Endothelial cell of umbilical vein (primary cell): ENCODE measurements around the gene NDST3. TPM values are rescaled to one million over a fixed set of nuclear protein-coding genes. Genes with fewer than 3 reads are reported as not detected.

Experiments used
- BruUV-seq: library from RNA; stranded (reverse); fragments of 400-500 nt; replicated peaks from 2 replicates; lab custom pipeline; 2021; lab: Mats Ljungman, UMichigan
- CTCF ChIA-PET: fragments of 300-600, 350-600 bp; sonication (Branson Sonifier 250); formaldehyde crosslinking; loops from one replicate; lab custom pipeline; 2021; ENCODE audit warnings: antibody characterized with exemption, inconsistent platforms; lab: Charles Lee
- POLR2A ChIA-PET: fragments of 300-600, 350-600 bp; sonication (Branson Sonifier 250); formaldehyde crosslinking; loops from one replicate; lab custom pipeline; 2021; ENCODE audit warnings: antibody characterized with exemption, inconsistent platforms; lab: Charles Lee
- DNase-seq: peaks from one replicate; pipeline ENCODE4 v3.0.0-alpha.2; 2011; ENCODE audit warnings: low read depth, low spot score
- FAIRE-seq: peaks from 2 replicates; lab custom pipeline; 2011; peaks lifted over from hg19 to GRCh38; lab: Jason Lieb, UNC
- H2AFZ ChIP-seq: 2 replicates; pipeline ENCODE4 v1.6.0; 2012; ENCODE audit warnings: low read depth, low read length, control low read depth, inconsistent platforms
- H3K27ac ChIP-seq: 2 replicates; pipeline ENCODE4 v1.5.1; 2011; ENCODE audit warnings: low read depth, mild to moderate bottlenecking, control low read depth, low read length, moderate library complexity; ENCODE audit not compliant: insufficient read depth
- H3K27me3 ChIP-seq, 2 experiments: 2 replicates each; pipeline versions ENCODE4 v1.6.0 to v1.6.1; 2011; ENCODE audit warnings: low read length in 2 of 2, mixed read lengths in 1 of 2; ENCODE audit not compliant: control insufficient read depth in 2 of 2, insufficient read depth in 2 of 2
- H3K36me3 ChIP-seq, 2 experiments: 2 replicates in 1 of 2; 3 replicates in 1 of 2; pipeline ENCODE4 v1.5.1; 2011; ENCODE audit warnings: low read length in 2 of 2, mild to moderate bottlenecking in 1 of 2, moderate library complexity in 1 of 2; ENCODE audit not compliant: control insufficient read depth in 2 of 2, insufficient read depth in 2 of 2; ENCODE audit errors: extremely low read depth in 1 of 2
- H3K4me1 ChIP-seq: 3 replicates; pipeline ENCODE4 v1.5.1; 2011; ENCODE audit warnings: mild to moderate bottlenecking, low read length; ENCODE audit not compliant: control insufficient read depth, insufficient read depth; ENCODE audit errors: extremely low read depth
- H3K4me2 ChIP-seq: 2 replicates; pipeline ENCODE4 v1.6.1; 2011; ENCODE audit warnings: low read length, control low read depth, mixed read lengths; ENCODE audit not compliant: insufficient read depth
- H3K4me3 ChIP-seq, 3 experiments: fragments of 200-600 bp in 1 of 3; sonication (generic), shearing (Covaris generic) in 1 of 3; replicated peaks in 1 of 3; 2 replicates each; pipeline ENCODE4 v1.5.1; 2011 to 2016; ENCODE audit warnings: control low read depth in 3 of 3, low read length in 3 of 3, mild to moderate bottlenecking in 2 of 3, inconsistent platforms in 1 of 3, low read depth in 1 of 3, moderate library complexity in 1 of 3; ENCODE audit not compliant: insufficient read depth in 1 of 3
- H3K79me2 ChIP-seq: 2 replicates; pipeline ENCODE4 v1.6.0; 2012; ENCODE audit warnings: low read length, inconsistent platforms; ENCODE audit not compliant: control insufficient read depth, insufficient read depth
- H3K9ac ChIP-seq: replicated peaks from 2 replicates; pipeline ENCODE3; 2011; ENCODE audit warnings: low read length, control low read depth; ENCODE audit not compliant: insufficient read depth; ENCODE audit errors: extremely low read depth
- H3K9me1 ChIP-seq: replicated peaks from 3 replicates; pipeline ENCODE4 v1.6.0; 2011; ENCODE audit warnings: mild to moderate bottlenecking, low read length; ENCODE audit not compliant: control insufficient read depth, insufficient read depth; ENCODE audit errors: extremely low read depth
- H3K9me3 ChIP-seq: replicated peaks from 2 replicates; pipeline ENCODE4 v1.5.1; 2012; ENCODE audit warnings: low read length, inconsistent platforms; ENCODE audit not compliant: control insufficient read depth, insufficient read depth
- H4K20me1 ChIP-seq: replicated peaks from 2 replicates; pipeline ENCODE3; 2011; ENCODE audit warnings: mild to moderate bottlenecking, low read length; ENCODE audit not compliant: control insufficient read depth, insufficient read depth; ENCODE audit errors: extremely low read depth
- EZH2 ChIP-seq: IDR thresholded peaks from 2 replicates; pipeline ENCODE4 v1.6.1; 2012; ENCODE audit warnings: borderline replicate concordance, low read depth, mild to moderate bottlenecking, moderate library complexity, low read length, inconsistent platforms; ENCODE audit not compliant: severe bottlenecking
- FOS ChIP-seq: IDR thresholded peaks from 2 replicates; pipeline ENCODE4 v1.6.1; 2011; ENCODE audit warnings: mild to moderate bottlenecking, low read length, moderate library complexity, borderline replicate concordance; ENCODE audit not compliant: insufficient read depth
- GATA2 ChIP-seq: IDR thresholded peaks from 2 replicates; pipeline ENCODE4 v1.7.0; 2011; ENCODE audit warnings: low read depth, mild to moderate bottlenecking, moderate library complexity, mixed read lengths, low read length; ENCODE audit not compliant: insufficient read length, insufficient read depth
- JUN ChIP-seq: IDR thresholded peaks from 2 replicates; pipeline ENCODE4 v1.6.1; 2011; ENCODE audit warnings: borderline replicate concordance, low read depth; ENCODE audit not compliant: insufficient read length, insufficient read depth
- MYC ChIP-seq: IDR thresholded peaks from one replicate; pipeline ENCODE4 v1.6.1; 2011; ENCODE audit warnings: mild to moderate bottlenecking, low read depth, low read length
- POLR2A ChIP-seq: IDR thresholded peaks from 2 replicates; pipeline ENCODE4 v1.6.1; 2012; ENCODE audit warnings: low read depth, mild to moderate bottlenecking, control low read depth, low read length
- POLR2AphosphoS5 ChIP-seq: IDR thresholded peaks from 2 replicates; pipeline ENCODE4 v1.6.1; 2012; ENCODE audit warnings: low read depth, mild to moderate bottlenecking, control low read depth, low read length, moderate library complexity; ENCODE audit not compliant: insufficient read depth
- dilution Hi-C: fragments of 300-500 bp; cut with MboI; formaldehyde crosslinking; loops from one replicate; pipeline ENCODE4 v1.15.0; 2019; ENCODE audit warnings: low sequenced_read_pairs; ENCODE audit not compliant: extremely low pct_ligation_motif_present
- intact Hi-C: fragments of 100-400 bp; cut with micrococcal nuclease; formaldehyde crosslinking; loops from one replicate; pipeline ENCODE4 v1.10.0; 2022
- polyA plus RNA-seq, 4 experiments: library from polyadenylated mRNA; depleted of rRNA in 3 of 4; stranded (reverse) in 3 of 4; unstranded in 1 of 4; fragments of >200 nt; gene quantifications; 2 replicates each; pipeline versions ENCODE4 v1.2.1 to v1.2.3, GENCODE V29; 2011 to 2012; ENCODE audit warnings: missing spikeins in 1 of 4
- total RNA-seq: library from RNA; stranded (reverse); gene quantifications from 2 replicates; pipeline ENCODE4 v1.2.3, GENCODE V29; 2021
- TF ChIP-seq, protein P1 (sequence below), 2 donors: IDR thresholded peaks; 1 replicate in 1 of 2; 2 replicates in 1 of 2; pipeline ENCODE4 v1.5.1; 2011; ENCODE audit warnings: low read length in 2 of 2, mild to moderate bottlenecking in 2 of 2, moderate library complexity in 2 of 2, control low read depth in 1 of 2, inconsistent platforms in 1 of 2, low read depth in 1 of 2; ENCODE audit not compliant: insufficient read depth in 1 of 2; ENCODE audit errors: extremely low read depth in 1 of 2
- TF ChIP-seq, protein P2 (sequence below): IDR thresholded peaks from 2 replicates; pipeline ENCODE4 v1.6.1; 2011; ENCODE audit not compliant: insufficient read depth, insufficient read length

NDST3 gene
- total and polyA plus RNA-seq, 2 donors (not counting 3 experiments of a cell fraction or from before 2014, with no cell fraction given): 0.04 TPM; not detected in 1

DNA sequence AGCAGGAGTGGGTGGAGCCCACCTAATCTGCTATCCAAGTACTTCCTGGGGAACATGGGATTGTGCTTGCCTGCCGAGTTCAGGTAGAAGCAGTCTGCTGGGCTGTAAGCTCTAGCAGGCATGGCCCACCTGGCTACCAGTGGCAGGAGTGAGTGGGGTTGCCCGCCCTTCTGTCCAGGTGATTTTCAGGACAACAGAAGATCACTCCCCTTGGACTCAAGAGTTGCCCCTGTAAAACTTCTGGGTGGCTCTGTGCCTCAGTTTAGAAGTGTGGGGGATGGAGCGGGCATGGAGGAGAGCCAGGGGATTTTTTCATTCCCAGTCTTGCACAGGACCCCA lies 43.5 kb downstream of the NDST3 start:
- H3K27me3 ChIP-seq: peaks cover 4% of the 10 kb centered on the region in 2 experiments
- no peak for TF ChIP-seq POLR2AphosphoS5
- TF ChIP-seq GATA2: no peak
- no peak for TF ChIP-seq FOS
- TF ChIP-seq, protein P1, sequence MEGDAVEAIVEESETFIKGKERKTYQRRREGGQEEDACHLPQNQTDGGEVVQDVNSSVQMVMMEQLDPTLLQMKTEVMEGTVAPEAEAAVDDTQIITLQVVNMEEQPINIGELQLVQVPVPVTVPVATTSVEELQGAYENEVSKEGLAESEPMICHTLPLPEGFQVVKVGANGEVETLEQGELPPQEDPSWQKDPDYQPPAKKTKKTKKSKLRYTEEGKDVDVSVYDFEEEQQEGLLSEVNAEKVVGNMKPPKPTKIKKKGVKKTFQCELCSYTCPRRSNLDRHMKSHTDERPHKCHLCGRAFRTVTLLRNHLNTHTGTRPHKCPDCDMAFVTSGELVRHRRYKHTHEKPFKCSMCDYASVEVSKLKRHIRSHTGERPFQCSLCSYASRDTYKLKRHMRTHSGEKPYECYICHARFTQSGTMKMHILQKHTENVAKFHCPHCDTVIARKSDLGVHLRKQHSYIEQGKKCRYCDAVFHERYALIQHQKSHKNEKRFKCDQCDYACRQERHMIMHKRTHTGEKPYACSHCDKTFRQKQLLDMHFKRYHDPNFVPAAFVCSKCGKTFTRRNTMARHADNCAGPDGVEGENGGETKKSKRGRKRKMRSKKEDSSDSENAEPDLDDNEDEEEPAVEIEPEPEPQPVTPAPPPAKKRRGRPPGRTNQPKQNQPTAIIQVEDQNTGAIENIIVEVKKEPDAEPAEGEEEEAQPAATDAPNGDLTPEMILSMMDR (IDR thresholded peaks at IDR 0.05; ENCODE audit: extremely low read depth in 1 of 2, insufficient read depth in 1 of 2, low read depth in 1 of 2, low read length in 2 of 2): no peak
- no peak for TF ChIP-seq POLR2A
- dilution Hi-C loops (no loop called here), intact Hi-C loops (loop anchor here (1.0 kb wide), 2 partner anchors 147 to 193 kb away; no protein-coding TSS in a partner anchor)
- DNase-seq (no peak), FAIRE-seq (no peak)
- CTCF ChIA-PET: interaction anchor here (1.3 to 8.0 kb wide), 3 partner anchors 35 to 192 kb away, joined by 4 to 108 read pairs (median 6); no protein-coding TSS in a partner anchor
- no peaks in the 10 kb centered on the region for H3K9me3 ChIP-seq
- H3K4me1 ChIP-seq: no peaks in the 10 kb centered on the region
- no peaks in the 10 kb centered on the region for H3K79me2 ChIP-seq
- no peaks in the 10 kb centered on the region for H3K36me3 ChIP-seq
- H3K4me2 ChIP-seq: no peak overlapping the region
- no peak overlapping the region for H3K4me3 ChIP-seq
- H2AFZ ChIP-seq: no peak overlapping the region
- no peaks in the 10 kb centered on the region for H4K20me1 ChIP-seq
- H3K27ac ChIP-seq: no peak overlapping the region
- BruUV-seq: no TSS peak
- POLR2A ChIA-PET: no interaction called here
- no peaks in the 10 kb centered on the region for H3K9me1 ChIP-seq
- H3K9ac ChIP-seq: no peak overlapping the region

DNA sequence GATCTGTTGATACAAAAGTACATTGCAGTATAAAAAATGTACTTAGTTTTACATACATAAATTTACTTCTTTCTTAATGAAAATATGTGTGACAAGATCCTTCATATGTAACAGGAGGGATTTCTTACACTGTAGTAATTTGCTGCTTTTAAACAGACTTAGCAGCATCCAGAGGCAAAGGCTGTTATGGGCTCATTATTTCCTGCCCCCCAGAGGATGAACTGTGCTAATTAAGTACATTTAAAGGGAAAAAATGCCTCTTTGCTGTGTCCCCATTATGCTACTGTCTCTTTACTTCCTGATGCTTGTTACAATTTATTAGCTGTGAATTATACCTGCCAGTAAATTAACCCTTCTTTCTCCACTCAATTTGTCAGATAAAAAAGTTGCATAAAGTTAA lies 47.1 kb downstream of the NDST3 start:
- Histone ChIP-seq H3K9me1 (no peaks in the 10 kb centered on the region), H3K4me3 (no peak overlapping the region), H3K4me1 (peaks cover 8% of the 10 kb centered on the region), H3K9me3 (no peaks in the 10 kb centered on the region), H3K27me3 (peaks cover 0 to under 1% of the 10 kb centered on the region in 2 experiments), H2AFZ (no peak overlapping the region), H3K4me2 (no peak overlapping the region), H3K36me3 (no peaks in the 10 kb centered on the region), H3K27ac (no peak overlapping the region), H3K79me2 (no peaks in the 10 kb centered on the region), H3K9ac (no peak overlapping the region), H4K20me1 (no peaks in the 10 kb centered on the region)
- ChIA-PET POLR2A (no interaction called here), CTCF (interaction anchor here (1.6 to 8.0 kb wide), 2 partner anchors 19 to 143 kb away, joined by 3 to 108 read pairs; no protein-coding TSS in a partner anchor)
- no TSS peak for BruUV-seq
- no peak for DNase-seq
- TF ChIP-seq GATA2: no peak
- no peak for TF ChIP-seq MYC
- no peak for TF ChIP-seq EZH2
- TF ChIP-seq, protein P1 (IDR thresholded peaks at IDR 0.05; ENCODE audit: extremely low read depth in 1 of 2, insufficient read depth in 1 of 2, low read depth in 1 of 2, low read length in 2 of 2): no peak
- no peak for TF ChIP-seq POLR2A
- TF ChIP-seq, protein P2, sequence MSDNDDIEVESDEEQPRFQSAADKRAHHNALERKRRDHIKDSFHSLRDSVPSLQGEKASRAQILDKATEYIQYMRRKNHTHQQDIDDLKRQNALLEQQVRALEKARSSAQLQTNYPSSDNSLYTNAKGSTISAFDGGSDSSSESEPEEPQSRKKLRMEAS: no peak
- TF ChIP-seq POLR2AphosphoS5: no peak
- TF ChIP-seq JUN: no peak
- no peak for TF ChIP-seq FOS
- intact Hi-C loops: no loop called here
- dilution Hi-C loops: no loop called here
- FAIRE-seq: no peak
